Prostate gland (tissue), 2 donors: ENCODE measurements around the gene CRTAC1. TPM values are rescaled to one million over a fixed set of nuclear protein-coding genes. Genes with fewer than 3 reads are reported as not detected.

Experiments used
- DNase-seq: peaks from one replicate; pipeline ENCODE4 v3.0.0-alpha.2; 2019; ENCODE audit warnings: low spot score
- H3K27ac ChIP-seq, 2 donors: fragments of 200-600 bp; sonication (generic); 2 replicates each; pipeline ENCODE4 v1.5.1; 2017 to 2019
- H3K27me3 ChIP-seq: fragments of 200-600 bp; sonication (generic); replicated peaks from 2 replicates; pipeline ENCODE4 v1.5.1; 2019; ENCODE audit not compliant: insufficient read depth
- H3K36me3 ChIP-seq, 2 donors: fragments of 200-600 bp; sonication (generic); 1 replicate in 1 of 2; 2 replicates in 1 of 2; pipeline versions ENCODE4 v1.5.1 to v1.8.1; 2017 to 2019
- H3K4me1 ChIP-seq: fragments of 200-600 bp; sonication (generic); replicated peaks from 2 replicates; pipeline ENCODE4 v1.5.1; 2019
- H3K4me3 ChIP-seq, 2 donors: fragments of 200-600 bp; sonication (generic); 2 replicates each; pipeline ENCODE4 v1.5.1; 2017 to 2019
- H3K9me3 ChIP-seq: fragments of 200-600 bp; sonication (generic); 2 replicates; pipeline ENCODE4 v1.5.1; 2017
- POLR2A ChIP-seq: fragments of 450-650 bp; IDR thresholded peaks from one replicate; pipeline ENCODE4 v1.6.1; 2016; ENCODE audit warnings: antibody characterized with exemption, mild to moderate bottlenecking
- POLR2AphosphoS5 ChIP-seq: sonication (generic); formaldehyde crosslinking; IDR thresholded peaks from one replicate; pipeline ENCODE4 v1.6.1; 2017; ENCODE audit warnings: antibody characterized with exemption
- WGBS: methylation state at CpG from one replicate; pipeline ENCODE4 v1.1.5; 2018; 5-methylcytosine and 5-hydroxymethylcytosine counted together
- intact Hi-C: fragments of 100-400 bp; cut with DNase I; formaldehyde crosslinking; loops from one replicate; pipeline ENCODE4 v1.14.2; 2022
- total RNA-seq, 2 donors: library from RNA; depleted of rRNA; stranded (reverse); fragments of >200 nt; gene quantifications; one replicate each; pipeline ENCODE4 v1.1.0, GENCODE V29; 2016
- TF ChIP-seq, protein P1 (sequence below), 4 experiments: fragments of 200-600 bp in 2 of 4; fragments of 450-650 bp in 2 of 4; sonication (generic) in 2 of 4; IDR thresholded peaks; 1 replicate in 3 of 4; 2 replicates in 1 of 4; pipeline ENCODE4 v1.5.1; 2016 to 2019; ENCODE audit warnings: antibody characterized with exemption in 4 of 4, mild to moderate bottlenecking in 2 of 4, moderate library complexity in 2 of 4

CRTAC1 gene
- total RNA-seq, 2 donors from 2014 or later, result 3.8 to 8.9 TPM

DNA sequence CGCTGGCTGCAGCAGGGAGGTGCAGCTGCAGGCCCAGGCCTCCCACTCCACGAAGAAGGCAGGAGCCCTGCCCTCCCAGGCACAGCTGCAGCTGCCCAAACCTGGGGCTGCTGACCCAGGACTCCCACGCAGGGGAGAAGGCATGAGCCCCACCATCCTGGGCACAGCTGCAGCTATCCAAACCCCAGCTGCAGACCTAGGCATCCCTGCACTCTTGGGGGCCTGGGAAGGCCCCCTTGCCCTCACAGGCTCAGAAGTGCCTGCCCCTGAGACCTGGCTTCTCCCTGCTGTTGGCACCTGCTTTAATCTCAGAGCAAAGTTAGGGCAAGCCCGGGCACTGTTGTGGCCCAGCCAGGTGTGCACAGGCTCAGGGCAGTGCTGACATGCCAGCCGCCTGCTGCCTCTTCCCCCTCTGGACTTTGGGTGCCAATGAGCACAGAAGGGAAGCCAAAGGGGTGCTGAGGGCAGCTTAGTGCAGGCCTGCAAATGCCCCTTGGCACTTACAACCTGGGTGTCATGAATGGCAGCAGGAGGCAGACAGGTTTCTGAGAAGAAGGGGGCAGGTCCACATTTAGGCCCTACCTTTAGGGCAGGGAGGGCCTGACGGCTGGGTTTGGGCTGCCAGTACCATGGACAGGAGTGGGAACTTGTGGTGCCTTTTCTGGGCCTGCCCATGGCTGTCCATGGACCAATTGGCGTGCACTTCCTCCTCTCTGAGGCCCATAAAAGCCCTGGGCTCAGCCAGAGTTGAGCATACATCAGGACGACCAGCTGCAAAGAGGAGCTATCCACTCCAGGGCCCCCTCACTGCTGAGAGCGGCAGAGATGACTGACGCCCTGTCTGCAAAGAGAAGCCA, 31.1 kb downstream of the CRTAC1 start:
- H3K27ac ChIP-seq, result no peak overlapping the region
- TF ChIP-seq, protein P1, sequence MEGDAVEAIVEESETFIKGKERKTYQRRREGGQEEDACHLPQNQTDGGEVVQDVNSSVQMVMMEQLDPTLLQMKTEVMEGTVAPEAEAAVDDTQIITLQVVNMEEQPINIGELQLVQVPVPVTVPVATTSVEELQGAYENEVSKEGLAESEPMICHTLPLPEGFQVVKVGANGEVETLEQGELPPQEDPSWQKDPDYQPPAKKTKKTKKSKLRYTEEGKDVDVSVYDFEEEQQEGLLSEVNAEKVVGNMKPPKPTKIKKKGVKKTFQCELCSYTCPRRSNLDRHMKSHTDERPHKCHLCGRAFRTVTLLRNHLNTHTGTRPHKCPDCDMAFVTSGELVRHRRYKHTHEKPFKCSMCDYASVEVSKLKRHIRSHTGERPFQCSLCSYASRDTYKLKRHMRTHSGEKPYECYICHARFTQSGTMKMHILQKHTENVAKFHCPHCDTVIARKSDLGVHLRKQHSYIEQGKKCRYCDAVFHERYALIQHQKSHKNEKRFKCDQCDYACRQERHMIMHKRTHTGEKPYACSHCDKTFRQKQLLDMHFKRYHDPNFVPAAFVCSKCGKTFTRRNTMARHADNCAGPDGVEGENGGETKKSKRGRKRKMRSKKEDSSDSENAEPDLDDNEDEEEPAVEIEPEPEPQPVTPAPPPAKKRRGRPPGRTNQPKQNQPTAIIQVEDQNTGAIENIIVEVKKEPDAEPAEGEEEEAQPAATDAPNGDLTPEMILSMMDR (IDR thresholded peaks at IDR 0.05), result no peak
- TF ChIP-seq POLR2A (no peak), POLR2AphosphoS5 (no peak)
- intact Hi-C loops, result no loop called here
- 74% methylated on average over 9 of the region's 10 CpGs for WGBS
- no peaks in the 10 kb centered on the region for H3K27me3 ChIP-seq
- no peak for DNase-seq
- no peaks in the 10 kb centered on the region for H3K36me3 ChIP-seq
- no peak overlapping the region for H3K4me3 ChIP-seq
- no peaks in the 10 kb centered on the region for H3K9me3 ChIP-seq
- H3K4me1 ChIP-seq, result no peaks in the 10 kb centered on the region

DNA sequence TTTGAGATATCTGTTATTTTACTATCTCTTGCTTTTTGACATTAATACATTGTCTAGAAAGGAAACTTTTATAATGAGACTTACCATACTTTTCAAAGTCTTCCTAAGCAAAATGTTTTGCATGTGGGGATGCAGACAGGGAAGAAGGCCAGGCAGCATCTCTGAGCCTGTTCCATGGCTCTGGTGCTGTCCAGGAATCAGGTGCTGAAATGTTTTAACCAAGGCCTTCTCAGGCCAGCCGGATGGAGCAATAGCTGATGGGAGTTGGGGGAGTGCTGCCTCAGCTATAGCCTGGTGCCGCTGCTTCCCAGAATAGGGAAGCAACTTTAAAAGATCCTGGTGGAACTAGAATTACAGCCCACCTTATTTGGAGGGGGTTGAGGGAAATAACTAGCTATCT, 38.5 kb downstream of the CRTAC1 start:
- H3K27me3 ChIP-seq, result no peaks in the 10 kb centered on the region
- 25% methylated on average over 2 of the region's 2 CpGs for WGBS
- DNase-seq, result no peak
- TF ChIP-seq POLR2AphosphoS5 (no peak), POLR2A (no peak)
- TF ChIP-seq, protein P1 (IDR thresholded peaks at IDR 0.05), result no peak
- H3K4me1 ChIP-seq, result no peaks in the 10 kb centered on the region
- H3K27ac ChIP-seq, result no peak overlapping the region
- no peak overlapping the region for H3K4me3 ChIP-seq
- H3K36me3 ChIP-seq, result no peaks in the 10 kb centered on the region
- H3K9me3 ChIP-seq, result no peaks in the 10 kb centered on the region
- intact Hi-C loops, result no loop called here

DNA sequence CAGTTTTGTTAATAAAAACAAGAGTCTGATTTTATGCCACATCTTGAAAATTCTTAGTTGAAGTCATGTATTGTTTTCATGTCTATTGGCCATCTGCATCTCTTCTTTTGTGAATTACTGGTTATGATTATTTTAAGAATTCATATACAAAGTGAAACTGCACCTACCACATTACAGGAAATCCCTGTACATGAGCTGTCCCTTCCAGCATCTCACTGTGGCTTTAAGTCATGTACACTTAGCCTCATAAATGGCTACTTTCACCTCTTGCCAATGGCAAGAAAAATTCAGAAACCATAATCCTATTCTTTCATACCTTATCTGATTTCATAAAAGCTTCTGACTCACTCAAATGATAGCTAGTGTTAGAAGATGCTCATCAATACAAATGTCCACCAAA, 48.6 kb downstream of the CRTAC1 start:
- H3K27me3 ChIP-seq, result peaks cover 6% of the 10 kb centered on the region
- no peak for DNase-seq
- H3K4me1 ChIP-seq, result no peaks in the 10 kb centered on the region
- no peaks in the 10 kb centered on the region for H3K9me3 ChIP-seq
- TF ChIP-seq, protein P1 (IDR thresholded peaks at IDR 0.05), result no peak
- TF ChIP-seq POLR2AphosphoS5 (no peak), POLR2A (no peak)
- H3K27ac ChIP-seq, result no peak overlapping the region
- H3K4me3 ChIP-seq, result no peak overlapping the region
- intact Hi-C loops, result no loop called here
- no peaks in the 10 kb centered on the region for H3K36me3 ChIP-seq

DNA sequence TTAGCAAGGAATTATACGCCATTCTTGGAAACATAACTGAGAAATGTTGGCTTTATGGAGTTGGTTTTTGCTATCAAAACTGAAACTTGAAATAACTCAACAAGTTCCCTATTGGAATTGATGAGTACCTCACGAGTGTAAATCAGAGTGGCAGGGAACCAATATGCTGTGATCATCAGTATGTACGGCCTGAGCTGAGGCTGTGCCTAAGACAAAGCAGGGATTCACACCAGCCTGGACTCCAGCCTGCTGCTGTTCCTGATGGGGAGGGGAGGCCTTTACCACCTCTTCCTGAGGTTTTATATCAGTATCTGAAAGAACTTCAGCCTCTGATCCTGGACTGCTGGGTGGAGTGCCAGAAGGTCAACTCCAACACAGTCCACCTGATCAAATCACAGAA, 52.7 kb downstream of the CRTAC1 start:
- no peak for TF ChIP-seq POLR2A
- TF ChIP-seq, protein P1 (IDR thresholded peaks at IDR 0.05), result no peak
- no peak for TF ChIP-seq POLR2AphosphoS5
- no peak for DNase-seq
- WGBS, result 75% methylated on average over 3 of the region's 3 CpGs
- peaks cover 6% of the 10 kb centered on the region for H3K27me3 ChIP-seq
- H3K4me3 ChIP-seq, result no peak overlapping the region
- no peaks in the 10 kb centered on the region for H3K9me3 ChIP-seq
- H3K4me1 ChIP-seq, result no peaks in the 10 kb centered on the region
- H3K36me3 ChIP-seq, result no peaks in the 10 kb centered on the region
- H3K27ac ChIP-seq, result no peak overlapping the region
- intact Hi-C loops, result no loop called here

DNA sequence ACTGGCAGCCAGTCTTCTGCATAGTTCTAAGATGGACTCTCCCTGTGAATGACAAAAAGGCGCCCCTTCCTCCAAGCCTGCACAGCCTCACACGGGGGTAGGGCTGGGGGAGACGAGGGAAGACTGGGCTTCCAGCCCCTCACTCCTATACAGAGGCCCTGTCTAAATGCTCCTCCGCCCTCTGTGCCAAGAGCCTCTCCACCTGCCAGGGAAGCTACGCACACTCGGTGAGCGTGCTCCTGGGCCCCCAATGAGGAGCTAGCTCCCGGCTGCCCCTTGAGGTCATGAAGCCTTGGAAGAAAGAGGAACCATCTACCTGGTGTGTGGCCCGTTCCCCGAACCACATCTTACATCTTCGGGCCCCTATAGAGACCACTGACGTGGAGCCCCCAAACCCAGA, 54.8 kb downstream of the CRTAC1 start:
- no peak for DNase-seq
- Histone ChIP-seq H3K36me3 (no peaks in the 10 kb centered on the region), H3K9me3 (no peaks in the 10 kb centered on the region), H3K4me3 (no peak overlapping the region), H3K27ac (no peak overlapping the region), H3K4me1 (no peaks in the 10 kb centered on the region), H3K27me3 (peaks cover 6% of the 10 kb centered on the region)
- WGBS, result 86% methylated on average over 12 of the region's 12 CpGs
- intact Hi-C loops, result no loop called here
- TF ChIP-seq POLR2AphosphoS5 (no peak), POLR2A (no peak)
- TF ChIP-seq, protein P1 (IDR thresholded peaks at IDR 0.05), result no peak
